GM21723 (cell line): Measurements from ENCODE around the gene NCBP2.

Experiments used
- ATAC-seq: cut with Tn5 transposase; IDR thresholded peaks from one replicate; pipeline ENCODE4 v1.9.1; 2021; ENCODE audit warnings: mild to moderate bottlenecking, moderate library complexity; ENCODE audit not compliant: unreplicated experiment

Gene NCBP2

GRCh38 chr3:196942226-196942914, at the start of gene NCBP2:
NCBP2 (minus strand) TSS chr3:196942528; CDS start chr3:196942503, 25 bp downstream.
- peak; percentile 92 for ATAC-seq

DNA sequence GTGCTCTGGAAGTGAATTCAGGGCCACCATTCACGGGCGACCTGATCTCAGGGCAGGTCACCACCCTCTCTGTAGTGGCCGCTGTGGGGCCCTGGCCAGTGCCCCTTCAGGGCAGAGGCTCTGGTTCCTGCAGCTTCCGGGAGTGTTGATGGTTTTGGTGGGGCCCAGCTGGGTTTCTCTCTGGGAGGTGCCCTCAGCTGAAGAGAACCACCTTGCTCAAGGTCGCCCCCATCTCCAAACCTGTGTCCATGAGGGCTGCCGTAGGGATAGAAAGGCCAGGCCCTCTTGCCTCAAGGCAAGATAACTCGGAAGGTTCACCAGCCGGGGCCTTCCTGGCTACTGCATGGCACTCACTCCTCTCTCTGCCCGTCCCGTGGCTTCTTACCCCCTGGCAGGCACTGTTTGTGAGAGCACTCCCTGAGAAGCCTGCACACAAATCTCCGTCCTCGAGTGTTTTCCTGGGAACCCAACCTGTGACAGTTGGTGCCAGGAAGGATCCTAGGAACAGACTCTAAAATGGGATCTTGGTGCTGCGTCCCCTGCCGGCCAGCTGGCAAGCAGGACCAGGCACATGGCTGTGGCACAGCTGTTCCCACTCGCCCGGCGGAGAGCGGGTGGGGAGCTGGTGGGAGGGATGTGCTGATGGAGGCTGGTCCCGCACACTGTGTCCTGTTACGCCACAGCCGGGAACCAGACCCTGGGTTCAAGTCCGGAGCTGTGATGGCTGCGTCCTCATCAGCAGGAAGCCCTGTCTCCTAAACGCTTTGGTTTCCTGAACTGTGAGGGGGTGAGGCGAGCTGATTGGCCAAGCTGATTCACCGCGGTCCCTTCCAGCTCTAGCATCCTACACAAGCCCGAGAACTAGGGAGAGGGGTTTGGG, 49.5 kb upstream of the NCBP2 start:
- ATAC-seq: no peak

DNA sequence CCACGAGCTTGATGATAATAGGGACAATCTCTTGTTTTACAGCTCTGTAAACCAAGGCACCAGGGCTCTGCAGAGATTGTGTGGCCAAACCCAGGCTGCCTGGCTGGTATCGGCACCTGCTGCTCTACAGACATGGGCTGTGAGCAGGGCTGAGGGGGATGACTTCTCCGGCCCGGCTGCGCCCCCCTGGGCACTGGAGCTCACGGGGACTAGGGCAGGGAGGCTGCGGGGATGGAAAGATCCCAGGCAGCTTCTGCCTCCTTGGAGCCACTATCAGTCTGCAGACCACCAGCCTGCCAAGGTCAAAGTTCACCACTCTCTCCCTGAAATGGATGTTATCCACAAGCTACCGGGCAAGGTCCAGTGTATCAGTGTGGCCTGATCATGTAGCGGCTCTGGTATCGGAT, 48.3 kb upstream of the NCBP2 start:
- ATAC-seq: no peak

DNA sequence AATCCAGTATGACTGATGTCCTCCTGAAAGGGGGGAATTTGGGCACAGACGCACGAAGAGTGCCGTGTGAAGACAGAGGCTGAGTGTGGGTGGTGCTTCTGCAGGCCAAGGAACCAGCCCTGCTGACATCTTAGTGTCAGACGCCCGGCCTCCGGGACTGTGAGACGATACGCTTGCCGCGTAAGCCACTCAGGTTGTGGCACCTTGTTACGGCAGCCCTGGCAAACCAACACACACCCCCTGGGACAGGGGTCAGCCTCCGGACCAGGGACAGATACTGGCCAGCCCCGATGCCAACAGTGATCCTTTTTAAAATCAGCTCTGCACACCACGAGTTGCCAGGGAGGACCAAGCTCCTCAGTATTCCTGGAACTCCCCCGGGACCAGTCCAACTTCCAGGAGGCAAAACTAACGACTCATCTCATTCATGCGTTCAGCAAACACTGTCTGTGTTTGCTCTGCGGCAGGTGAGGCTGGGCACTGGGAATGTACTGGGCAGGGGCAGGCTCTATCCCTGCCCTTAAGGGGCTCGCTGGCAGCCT, 47.5 kb upstream of the NCBP2 start:
- no peak for ATAC-seq

DNA sequence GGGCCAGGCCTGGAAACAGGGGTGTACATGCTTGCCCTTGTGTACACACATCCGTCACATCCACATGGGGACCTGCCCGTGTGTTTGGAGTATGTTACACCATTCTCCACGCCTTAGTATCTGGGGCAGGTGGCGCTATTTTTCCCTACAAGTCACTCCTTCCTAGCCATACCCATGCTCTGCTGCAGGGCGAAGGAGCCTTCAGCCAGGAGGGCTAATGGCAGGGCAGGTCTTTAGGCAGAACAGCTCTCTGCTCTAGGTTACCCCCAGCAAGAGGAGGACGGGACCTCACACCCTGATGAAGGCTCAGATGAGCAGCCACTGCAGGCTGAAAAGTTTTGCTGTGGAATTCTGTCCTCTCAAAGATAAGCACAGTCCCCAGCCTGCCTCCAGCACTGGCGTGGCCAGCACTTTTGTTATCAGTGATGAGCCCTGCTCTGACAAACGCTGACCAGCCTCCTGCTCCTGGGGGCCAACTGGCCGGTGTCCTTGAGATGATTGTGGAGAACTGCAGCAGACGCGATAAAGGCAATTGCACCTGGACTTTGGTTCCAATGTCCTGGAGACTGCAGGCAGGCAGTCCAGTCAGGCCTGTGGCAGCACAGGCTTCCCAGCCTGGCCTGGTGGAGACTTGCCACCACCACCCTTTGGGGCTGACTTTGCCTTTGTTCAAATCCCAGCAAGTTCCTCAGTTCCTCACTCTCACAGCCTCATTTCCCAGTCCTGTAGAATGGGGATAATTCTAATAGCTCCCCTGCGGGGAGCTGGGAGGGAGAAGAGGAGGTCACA, 46.1 kb upstream of the NCBP2 start:
- ATAC-seq: no peak

- ATAC-seq: no peak
These were observed 44.7 kb upstream of the NCBP2 start for GRCh38 chr3:196987022-196987421.

- no peak for ATAC-seq
These were observed 43.9 kb upstream of the NCBP2 start for GRCh38 chr3:196985954-196986885.

- no peak for ATAC-seq
These were observed 43.0 kb upstream of the NCBP2 start for GRCh38 chr3:196985298-196985697.

DNA sequence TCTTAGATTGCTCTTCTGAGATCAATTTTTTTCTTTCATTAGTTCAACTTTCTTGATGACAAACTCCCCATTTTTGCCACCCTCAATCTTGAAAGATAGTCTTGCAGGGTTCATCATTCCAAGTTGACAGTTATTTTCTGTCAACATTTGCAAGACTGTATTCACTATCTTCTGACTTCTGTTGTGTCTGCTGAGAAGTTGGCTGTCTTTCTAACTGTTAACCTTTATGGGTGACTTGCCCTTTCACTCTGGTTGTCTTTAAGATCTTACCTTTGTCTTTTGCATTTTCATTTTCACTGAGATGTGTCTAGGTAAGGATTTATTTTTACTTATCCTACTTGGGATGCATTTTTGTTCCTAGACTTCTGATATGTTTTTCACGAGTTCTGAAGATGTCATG, 40.9 kb upstream of the NCBP2 start:
- no peak for ATAC-seq

DNA sequence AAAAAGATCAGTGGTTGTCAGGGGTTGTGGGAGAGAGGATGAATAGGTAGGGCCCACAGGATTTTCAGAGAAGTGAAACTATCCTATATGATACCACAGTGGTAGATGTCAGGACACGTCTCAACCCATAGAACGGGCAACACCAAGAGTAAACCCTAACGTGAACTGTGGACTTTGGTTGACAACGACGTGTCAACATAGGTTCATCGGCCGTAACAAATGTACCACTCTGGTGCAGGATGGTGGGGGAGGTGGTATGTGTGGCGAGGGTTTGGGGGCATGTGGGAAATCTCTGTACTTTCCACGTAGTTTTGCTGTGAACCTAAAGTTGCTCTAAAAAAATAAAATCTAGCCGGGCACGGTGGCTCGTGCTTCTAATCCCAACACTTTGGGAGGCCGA, 39.3 kb upstream of the NCBP2 start:
- ATAC-seq: no peak

- ATAC-seq: no peak
These were observed 37.2 kb upstream of the NCBP2 start for GRCh38 chr3:196979545-196979944.

DNA sequence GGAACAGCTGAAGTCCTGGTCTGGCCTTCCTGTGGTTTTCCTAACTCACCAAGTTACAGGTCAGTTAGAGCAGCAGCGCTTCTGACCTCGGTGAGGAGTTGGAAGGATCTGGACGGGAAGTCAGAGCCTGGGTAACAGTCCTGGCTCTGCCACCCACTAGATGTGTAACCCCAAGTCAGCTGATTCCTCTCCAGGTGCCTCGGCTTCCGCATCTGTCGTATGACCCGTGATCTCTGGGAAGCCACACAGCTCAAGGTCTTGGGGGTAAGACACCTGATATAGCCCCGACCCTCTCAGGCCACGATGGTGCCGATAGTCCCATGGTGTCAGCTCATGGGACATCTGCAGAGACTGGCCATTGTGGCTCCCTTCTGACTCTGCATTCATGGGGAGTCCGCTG, 34.6 kb upstream of the NCBP2 start:
- no peak for ATAC-seq

DNA sequence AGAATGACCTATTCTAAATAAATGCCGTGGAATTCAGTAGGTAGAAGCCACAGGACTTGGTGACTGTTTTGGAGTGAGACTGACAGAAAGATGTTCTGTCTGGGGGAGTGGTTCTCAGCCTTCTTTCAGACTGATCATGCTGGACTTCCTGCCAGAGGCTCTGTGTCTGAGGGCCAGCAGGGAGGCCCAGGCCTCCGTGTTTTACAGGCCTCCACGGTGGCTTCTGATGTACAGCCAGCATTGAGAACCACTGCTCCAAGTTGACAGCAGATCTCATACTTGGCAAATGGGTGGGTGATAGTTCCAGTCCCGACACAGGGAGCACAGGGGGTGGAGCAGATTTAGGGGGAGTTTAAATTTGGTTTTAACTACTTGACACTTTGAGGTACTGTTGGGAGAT, 33.0 kb upstream of the NCBP2 start:
- ATAC-seq: no peak

DNA sequence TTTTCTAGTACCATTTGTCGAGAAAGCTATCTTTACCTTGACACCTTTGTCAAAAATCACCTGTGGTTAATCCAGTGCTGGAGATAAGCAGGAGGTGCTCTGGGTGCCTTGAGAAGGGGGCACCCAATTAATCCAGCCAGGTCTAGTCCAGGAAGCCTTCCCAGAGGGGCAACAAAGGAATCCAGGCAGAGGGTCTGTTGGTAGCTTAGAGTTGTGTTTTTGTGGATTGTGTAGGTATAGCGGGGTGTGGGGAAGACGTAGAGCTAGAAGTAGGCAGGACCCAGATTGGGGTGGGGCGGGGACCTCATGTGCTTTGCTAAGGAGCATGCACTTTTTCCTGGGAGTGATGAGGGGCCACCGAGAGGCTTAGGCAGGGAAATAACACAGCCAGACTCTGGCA, 32.3 kb upstream of the NCBP2 start:
- ATAC-seq: no peak

DNA sequence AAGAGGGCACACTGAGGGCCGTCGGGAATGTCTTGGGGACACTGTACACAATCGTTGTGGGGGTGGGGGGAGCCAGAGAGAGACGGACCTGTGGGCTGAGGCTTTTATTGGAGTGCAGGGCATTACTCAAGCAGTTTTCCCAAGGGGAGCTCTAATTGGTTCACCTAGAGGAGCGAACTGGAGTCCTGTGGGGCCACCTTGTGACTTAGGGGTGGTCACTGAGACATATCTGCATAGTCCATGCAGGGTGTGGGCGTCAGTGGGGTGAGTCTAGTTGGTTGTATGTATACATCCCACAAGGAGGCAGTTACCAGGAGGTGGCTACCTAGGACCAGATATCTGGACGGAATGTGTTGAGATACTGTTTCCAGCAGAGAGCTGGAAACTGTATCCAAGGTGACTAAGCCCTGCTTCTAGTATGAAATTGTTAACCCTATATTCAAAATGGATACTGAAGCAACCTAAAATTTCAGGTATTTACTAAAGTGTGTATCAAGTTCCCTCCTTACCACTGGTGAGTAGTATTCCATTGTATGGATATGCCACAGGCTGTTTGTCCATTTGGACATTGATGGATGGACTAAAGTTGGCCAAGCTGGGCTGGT, 28.9 kb upstream of the NCBP2 start:
- no peak for ATAC-seq

GRCh38 chr3:196970547-196971093, 28.3 kb upstream of the NCBP2 start:
- no peak for ATAC-seq

DNA sequence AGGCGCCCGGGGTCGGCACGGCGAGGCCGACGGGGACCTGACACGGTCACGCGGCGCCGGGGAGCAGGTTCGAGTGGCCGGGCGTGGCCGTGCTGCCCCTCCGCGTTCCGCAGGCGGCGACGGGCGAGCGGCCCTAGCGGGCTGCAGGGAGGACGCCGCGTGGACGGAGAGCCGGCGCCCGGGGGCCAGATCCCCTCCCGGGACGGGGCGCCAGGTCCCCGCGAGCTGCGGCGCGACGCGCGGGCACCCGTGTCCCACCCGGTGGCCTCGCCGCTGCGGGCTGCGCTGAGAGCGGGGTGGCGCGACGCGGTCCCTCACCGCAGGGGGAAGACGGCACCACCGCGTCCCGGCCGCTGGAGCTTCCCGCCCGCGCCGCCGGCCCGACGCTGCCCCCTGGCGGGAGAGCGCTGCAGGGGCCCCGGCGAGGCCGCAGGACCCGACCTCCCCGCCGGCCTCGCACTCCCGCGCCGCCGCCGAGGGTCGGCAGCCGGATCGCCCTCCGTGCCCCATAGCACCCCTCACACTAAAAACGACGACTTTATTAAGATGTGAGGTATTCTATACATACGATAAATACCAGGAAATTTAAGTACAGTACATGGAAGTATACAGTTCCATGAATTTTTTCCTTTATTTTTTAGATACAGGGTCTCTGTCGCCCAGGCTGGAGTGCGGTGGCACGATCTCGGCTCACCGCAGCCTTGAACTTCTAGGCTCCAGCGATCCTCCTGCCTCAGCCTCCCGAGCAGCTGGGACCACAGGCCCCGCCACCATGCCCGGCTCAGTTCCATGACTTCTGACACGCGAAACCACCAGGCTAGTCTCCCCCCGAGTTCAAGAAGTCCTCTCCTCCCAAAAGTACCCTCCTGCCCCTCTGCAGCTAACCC, 27.6 kb upstream of the NCBP2 start:
- ATAC-seq: peak; percentile 56

GRCh38 chr3:196969134-196969659, 26.9 kb upstream of the NCBP2 start:
- peak; percentile 47 for ATAC-seq
